LHCN-M2 (cell line): Measurements from ENCODE around the gene SLC22A23. TPM values are rescaled to one million over a fixed set of nuclear protein-coding genes. Genes with fewer than 3 reads are reported as not detected.

Experiments
- DNase-seq: peaks from one replicate; pipeline ENCODE4 v3.0.0-alpha.2; 2012; ENCODE audit warnings: low read depth
- polyA plus RNA-seq: library from polyadenylated mRNA; unstranded; fragments of >200 nt; gene quantifications from one replicate; pipeline ENCODE4 v1.2.1, GENCODE V29; 2012; ENCODE audit warnings: missing spikeins
- total RNA-seq: library from RNA; depleted of rRNA; stranded (reverse); fragments of >200 nt; gene quantifications from 2 replicates; pipeline ENCODE4 v1.2.3, GENCODE V29; 2014; rRNA removed

Gene SLC22A23
- 0.77 and 1.6 TPM in 2 replicates for total RNA-seq
- polyA plus RNA-seq, result 1.3 TPM

- DNase-seq, result peak; percentile 10
Measured at GRCh38 chr6:3456898-3457709, at the start of gene SLC22A23. Gene SLC22A23 (minus strand): TSS chr6:3457050. CDS start chr6:3456559, 491 bp downstream.

GRCh38 chr6:3506200-3506599, 49.4 kb upstream of the SLC22A23 start:
- DNase-seq, result no peak

- DNase-seq, result peak; percentile 21
Measured at GRCh38 chr6:3504938-3505805, 48.3 kb upstream of the SLC22A23 start.

GRCh38 chr6:3504354-3504753, 47.5 kb upstream of the SLC22A23 start:
- DNase-seq, result no peak

GRCh38 chr6:3501826-3502500, 45.1 kb upstream of the SLC22A23 start:
- DNase-seq, result no peak

- peak; percentile 44 for DNase-seq
Measured at GRCh38 chr6:3500262-3501014, 43.6 kb upstream of the SLC22A23 start.

GRCh38 chr6:3499603-3500002, 42.8 kb upstream of the SLC22A23 start:
- DNase-seq, result no peak

GRCh38 chr6:3496395-3496794, 39.5 kb upstream of the SLC22A23 start:
- no peak for DNase-seq

GRCh38 chr6:3494391-3495100, 37.7 kb upstream of the SLC22A23 start:
- no peak for DNase-seq

GRCh38 chr6:3490625-3490980, 33.8 kb upstream of the SLC22A23 start:
- DNase-seq, result no peak

- no peak for DNase-seq
Measured at GRCh38 chr6:3489961-3490624, 33.2 kb upstream of the SLC22A23 start.

- DNase-seq, result peak; percentile 49
Measured at GRCh38 chr6:3489027-3489757, 32.3 kb upstream of the SLC22A23 start.

GRCh38 chr6:3484946-3485345, 28.1 kb upstream of the SLC22A23 start:
- no peak for DNase-seq

GRCh38 chr6:3484192-3484591, 27.3 kb upstream of the SLC22A23 start:
- DNase-seq, result peak; percentile 39

GRCh38 chr6:3483675-3484074, 26.8 kb upstream of the SLC22A23 start:
- no peak for DNase-seq

GRCh38 chr6:3482869-3483268, 26.0 kb upstream of the SLC22A23 start:
- no peak for DNase-seq

GRCh38 chr6:3481640-3482039, 24.8 kb upstream of the SLC22A23 start:
- DNase-seq, result no peak

- DNase-seq, result no peak
Measured at GRCh38 chr6:3480009-3480408, 23.2 kb upstream of the SLC22A23 start.

GRCh38 chr6:3473773-3474172, 16.9 kb upstream of the SLC22A23 start:
- no peak for DNase-seq
